ENCODE measurements around the gene NRSN2.

- TF ChIP-seq RAD21 (IDR thresholded peaks at IDR 0.05; ENCODE audit: low read depth) (no peak), CTCF (IDR thresholded peaks at IDR 0.05 in 2 of 3, conservative IDR thresholded peaks at IDR 0.05 in 1 of 3; ENCODE audit: borderline replicate concordance in 1 of 3, insufficient read depth in 1 of 3, low read depth in 2 of 3, low read length in 2 of 3) (no peak), EZH2 (IDR thresholded peaks at IDR 0.05) (no peak)
- TF ChIP-seq, protein P1, sequence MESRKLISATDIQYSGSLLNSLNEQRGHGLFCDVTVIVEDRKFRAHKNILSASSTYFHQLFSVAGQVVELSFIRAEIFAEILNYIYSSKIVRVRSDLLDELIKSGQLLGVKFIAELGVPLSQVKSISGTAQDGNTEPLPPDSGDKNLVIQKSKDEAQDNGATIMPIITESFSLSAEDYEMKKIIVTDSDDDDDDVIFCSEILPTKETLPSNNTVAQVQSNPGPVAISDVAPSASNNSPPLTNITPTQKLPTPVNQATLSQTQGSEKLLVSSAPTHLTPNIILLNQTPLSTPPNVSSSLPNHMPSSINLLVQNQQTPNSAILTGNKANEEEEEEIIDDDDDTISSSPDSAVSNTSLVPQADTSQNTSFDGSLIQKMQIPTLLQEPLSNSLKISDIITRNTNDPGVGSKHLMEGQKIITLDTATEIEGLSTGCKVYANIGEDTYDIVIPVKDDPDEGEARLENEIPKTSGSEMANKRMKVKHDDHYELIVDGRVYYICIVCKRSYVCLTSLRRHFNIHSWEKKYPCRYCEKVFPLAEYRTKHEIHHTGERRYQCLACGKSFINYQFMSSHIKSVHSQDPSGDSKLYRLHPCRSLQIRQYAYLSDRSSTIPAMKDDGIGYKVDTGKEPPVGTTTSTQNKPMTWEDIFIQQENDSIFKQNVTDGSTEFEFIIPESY (IDR thresholded peaks at IDR 0.05; ENCODE audit: extremely low read depth, insufficient replicate concordance, low read length), result no peak
- TF ChIP-seq, protein P2, sequence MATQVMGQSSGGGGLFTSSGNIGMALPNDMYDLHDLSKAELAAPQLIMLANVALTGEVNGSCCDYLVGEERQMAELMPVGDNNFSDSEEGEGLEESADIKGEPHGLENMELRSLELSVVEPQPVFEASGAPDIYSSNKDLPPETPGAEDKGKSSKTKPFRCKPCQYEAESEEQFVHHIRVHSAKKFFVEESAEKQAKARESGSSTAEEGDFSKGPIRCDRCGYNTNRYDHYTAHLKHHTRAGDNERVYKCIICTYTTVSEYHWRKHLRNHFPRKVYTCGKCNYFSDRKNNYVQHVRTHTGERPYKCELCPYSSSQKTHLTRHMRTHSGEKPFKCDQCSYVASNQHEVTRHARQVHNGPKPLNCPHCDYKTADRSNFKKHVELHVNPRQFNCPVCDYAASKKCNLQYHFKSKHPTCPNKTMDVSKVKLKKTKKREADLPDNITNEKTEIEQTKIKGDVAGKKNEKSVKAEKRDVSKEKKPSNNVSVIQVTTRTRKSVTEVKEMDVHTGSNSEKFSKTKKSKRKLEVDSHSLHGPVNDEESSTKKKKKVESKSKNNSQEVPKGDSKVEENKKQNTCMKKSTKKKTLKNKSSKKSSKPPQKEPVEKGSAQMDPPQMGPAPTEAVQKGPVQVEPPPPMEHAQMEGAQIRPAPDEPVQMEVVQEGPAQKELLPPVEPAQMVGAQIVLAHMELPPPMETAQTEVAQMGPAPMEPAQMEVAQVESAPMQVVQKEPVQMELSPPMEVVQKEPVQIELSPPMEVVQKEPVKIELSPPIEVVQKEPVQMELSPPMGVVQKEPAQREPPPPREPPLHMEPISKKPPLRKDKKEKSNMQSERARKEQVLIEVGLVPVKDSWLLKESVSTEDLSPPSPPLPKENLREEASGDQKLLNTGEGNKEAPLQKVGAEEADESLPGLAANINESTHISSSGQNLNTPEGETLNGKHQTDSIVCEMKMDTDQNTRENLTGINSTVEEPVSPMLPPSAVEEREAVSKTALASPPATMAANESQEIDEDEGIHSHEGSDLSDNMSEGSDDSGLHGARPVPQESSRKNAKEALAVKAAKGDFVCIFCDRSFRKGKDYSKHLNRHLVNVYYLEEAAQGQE (IDR thresholded peaks at IDR 0.05; ENCODE audit: low read depth), result no peak
Observed at GRCh38 chr20:297925-298775, 48.8 kb upstream of the NRSN2 start.
